DND-41 (cell line): ENCODE data around the gene TRPC4AP.

ENCODE experiments used
- ATAC-seq: fragments of 200-7000 bp; cut with Tn5 transposase; 3 replicates; pipeline ENCODE4 v1.9.1; 2021; ENCODE audit warnings: low read depth; ENCODE audit not compliant: insufficient read depth
- DNase-seq: peaks from one replicate; pipeline ENCODE4 v3.0.0-alpha.2; 2020
- H2AFZ ChIP-seq: 2 replicates; pipeline ENCODE4 v1.6.0; 2012; ENCODE audit warnings: low read depth, low read length
- H3K27ac ChIP-seq: 2 replicates; pipeline ENCODE4 v1.5.1; 2012; ENCODE audit warnings: low read length, inconsistent platforms
- H3K27me3 ChIP-seq: fragments of 200-600 bp; sonication (generic); 2 replicates; pipeline ENCODE4 v1.6.0; 2012; ENCODE audit warnings: low read length, mild to moderate bottlenecking, inconsistent platforms; ENCODE audit not compliant: insufficient read depth, poor library complexity
- H3K36me3 ChIP-seq: 2 replicates; pipeline ENCODE4 v1.5.1; 2012; ENCODE audit warnings: low read length, inconsistent platforms; ENCODE audit not compliant: insufficient read depth
- H3K4me1 ChIP-seq: 2 replicates; pipeline ENCODE4 v1.5.1; 2012; ENCODE audit warnings: mild to moderate bottlenecking, low read length; ENCODE audit not compliant: insufficient read depth
- H3K4me2 ChIP-seq: 2 replicates; pipeline ENCODE4 v1.6.0; 2012; ENCODE audit warnings: mild to moderate bottlenecking, moderate library complexity, low read length, inconsistent platforms; ENCODE audit not compliant: insufficient read depth
- H3K4me3 ChIP-seq, 2 experiments: fragments of 200-600 bp in 1 of 2; shearing (Covaris generic) in 1 of 2; 2 replicates each; pipeline ENCODE4 v1.5.1; 2012 to 2016; ENCODE audit warnings: inconsistent platforms in 2 of 2, low read length in 2 of 2, mild to moderate bottlenecking in 2 of 2, low read depth in 1 of 2, moderate library complexity in 1 of 2
- H3K79me2 ChIP-seq: 2 replicates; pipeline ENCODE4 v1.6.0; 2012; ENCODE audit warnings: low read length, inconsistent platforms; ENCODE audit not compliant: insufficient read depth
- H3K9ac ChIP-seq: 2 replicates; pipeline ENCODE4 v1.6.0; 2012; ENCODE audit warnings: low read depth, mild to moderate bottlenecking, inconsistent platforms, low read length, moderate library complexity
- H3K9me3 ChIP-seq: 2 replicates; pipeline ENCODE4 v1.5.1; 2012; ENCODE audit warnings: low read length, moderate library complexity, mild to moderate bottlenecking, inconsistent platforms; ENCODE audit not compliant: insufficient read depth, severe bottlenecking
- H4K20me1 ChIP-seq: 2 replicates; pipeline ENCODE4 v1.6.0; 2012; ENCODE audit warnings: low read length; ENCODE audit not compliant: insufficient read depth
- CTCF ChIP-seq: IDR thresholded peaks from 2 replicates; pipeline ENCODE4 v1.5.1; 2012; ENCODE audit warnings: borderline replicate concordance, low read length, moderate library complexity, mild to moderate bottlenecking; ENCODE audit not compliant: poor library complexity, severe bottlenecking; ENCODE audit errors: extremely low read depth
- EZH2 ChIP-seq: IDR thresholded peaks from 3 replicates; pipeline ENCODE4 v1.6.1; 2012; ENCODE audit warnings: borderline replicate concordance, low read depth, mild to moderate bottlenecking, moderate library complexity, low read length, inconsistent platforms; ENCODE audit not compliant: severe bottlenecking

The TRPC4AP gene

GRCh38 chr20:35021831-35022230 is 70.8 kb downstream of the TRPC4AP start:
- Histone ChIP-seq H3K36me3 (peaks cover 95% of the 10 kb centered on the region), H3K4me3 (no peak overlapping the region), H3K4me1 (no peaks in the 10 kb centered on the region), H2AFZ (no peak overlapping the region), H3K4me2 (no peak overlapping the region), H3K27ac (no peak overlapping the region), H3K9ac (no peak overlapping the region), H4K20me1 (peaks cover 23% of the 10 kb centered on the region; the same call in 1 of the 2 replicates), H3K79me2 (peaks cover 5% of the 10 kb centered on the region; the same call in 1 of the 2 replicates), H3K27me3 (no peaks in the 10 kb centered on the region), H3K9me3 (no peaks in the 10 kb centered on the region)
- DNase-seq (no peak), ATAC-seq (no peak)
- TF ChIP-seq CTCF (no peak), EZH2 (no peak)

DNA sequence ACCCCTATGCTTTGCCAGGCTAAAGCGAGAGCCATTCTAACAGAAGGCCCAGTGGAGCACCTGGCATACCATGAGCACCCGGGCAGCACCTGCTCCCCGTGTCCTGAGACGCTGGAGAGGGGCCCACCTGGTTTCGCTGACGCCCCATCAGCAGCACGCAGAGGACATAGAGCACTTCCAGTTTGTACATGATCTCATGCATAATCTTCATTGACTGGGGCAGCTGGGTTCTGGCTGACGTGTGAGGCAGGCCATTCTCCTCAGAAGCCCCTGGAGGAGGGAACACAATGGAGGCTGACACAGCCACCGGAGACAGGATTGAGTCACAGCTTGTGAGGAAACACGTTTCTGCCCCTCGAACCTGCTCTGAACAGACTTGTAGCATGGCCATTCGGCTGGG is 71.5 kb downstream of the TRPC4AP start:
- Histone ChIP-seq H3K9ac (no peak overlapping the region), H3K27ac (no peak overlapping the region), H3K79me2 (peaks cover 5% of the 10 kb centered on the region; the same call in 1 of the 2 replicates), H3K9me3 (no peaks in the 10 kb centered on the region), H3K4me1 (no peaks in the 10 kb centered on the region), H3K4me3 (no peak overlapping the region), H3K36me3 (peaks cover 97% of the 10 kb centered on the region), H2AFZ (no peak overlapping the region), H4K20me1 (peaks cover 23% of the 10 kb centered on the region; the same call in 1 of the 2 replicates), H3K27me3 (no peaks in the 10 kb centered on the region), H3K4me2 (no peak overlapping the region)
- ATAC-seq (no peak), DNase-seq (peak; percentile 1)
- TF ChIP-seq EZH2 (no peak), CTCF (no peak)

DNA sequence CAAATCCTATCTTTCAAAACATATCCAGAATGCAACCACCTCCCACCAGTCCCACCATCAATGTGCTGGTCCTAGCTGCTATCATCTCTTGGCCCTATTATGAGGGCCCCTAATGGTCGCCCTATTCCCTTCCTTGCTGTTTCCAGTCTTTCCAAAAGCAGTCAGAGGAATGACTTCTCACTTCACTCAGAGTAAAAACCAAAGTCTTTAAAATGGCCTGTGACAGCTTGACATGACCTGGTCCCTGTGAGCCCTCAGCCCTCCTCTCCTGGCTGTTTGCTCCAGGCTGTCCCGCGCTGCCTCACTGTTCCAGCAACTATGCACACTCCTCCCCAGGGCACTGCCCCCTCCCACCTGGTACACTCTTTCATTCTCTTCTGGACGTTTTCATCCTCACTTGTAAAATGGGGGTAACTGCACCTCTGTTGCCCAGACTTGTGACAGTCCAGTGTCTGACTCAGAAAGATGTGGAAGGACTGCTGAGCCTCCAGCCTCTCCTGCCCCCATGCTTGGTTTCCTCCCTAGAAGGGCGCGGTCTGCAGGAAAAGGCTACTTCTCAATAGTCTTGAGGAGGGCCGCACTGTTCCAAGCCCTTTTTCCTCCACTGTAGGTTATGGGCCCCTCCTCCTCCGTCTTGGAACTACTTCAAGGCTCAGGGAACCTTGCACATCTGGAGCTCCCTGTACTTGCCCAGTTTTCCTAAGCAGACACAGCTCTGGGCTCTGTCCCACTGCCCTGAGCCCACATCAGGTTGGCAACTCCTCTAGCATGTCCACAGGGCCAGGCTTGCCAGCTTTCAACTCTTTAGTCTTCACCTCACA is 72.3 kb downstream of the TRPC4AP start:
- Histone ChIP-seq H3K4me1 (no peaks in the 10 kb centered on the region), H4K20me1 (peaks cover 23% of the 10 kb centered on the region; the same call in 1 of the 2 replicates), H3K4me2 (no peak overlapping the region), H3K4me3 (no peak overlapping the region), H3K9me3 (no peaks in the 10 kb centered on the region), H3K9ac (no peak overlapping the region), H3K79me2 (peaks cover 5% of the 10 kb centered on the region; the same call in 1 of the 2 replicates), H2AFZ (no peak overlapping the region), H3K27ac (no peak overlapping the region), H3K27me3 (no peaks in the 10 kb centered on the region), H3K36me3 (peaks cover 97% of the 10 kb centered on the region)
- ATAC-seq (0 out of 3 replicates have a peak, but pooled peaks have one; percentile 13), DNase-seq (peak; percentile 3)
- no peak for TF ChIP-seq CTCF
- TF ChIP-seq EZH2, result no peak
